ENCODE data around the gene WDR19. TPM values are rescaled to one million over a fixed set of nuclear protein-coding genes. Genes with fewer than 3 reads are reported as not detected.
A peak's percentile ranks its signal among the peaks of the same experiment; 100 is the strongest.

WDR19 gene
- total and polyA plus RNA-seq, 2 donors (not counting 3 experiments of a cell fraction or from before 2014, with no cell fraction given) = 27.1 to 28.2 TPM

- Histone ChIP-seq H4K20me1 (replicated peaks; ENCODE audit: control insufficient read depth, extremely low read depth, insufficient read depth, low read length) (no peaks in the 10 kb centered on the region), H3K4me2 (ENCODE audit: insufficient read depth, low read length) (no peak overlapping the region), H3K4me1 (ENCODE audit: control insufficient read depth, extremely low read depth, insufficient read depth, low read length) (peaks cover 22% of the 10 kb centered on the region), H3K9me3 (replicated peaks; ENCODE audit: control insufficient read depth, insufficient read depth, low read length) (no peaks in the 10 kb centered on the region), H3K9me1 (replicated peaks; ENCODE audit: control insufficient read depth, extremely low read depth, insufficient read depth, low read length) (no peaks in the 10 kb centered on the region), H2AFZ (ENCODE audit: low read depth, low read length) (no peak overlapping the region), H3K79me2 (ENCODE audit: control insufficient read depth, insufficient read depth, low read length) (no peaks in the 10 kb centered on the region), H3K9ac (replicated peaks; ENCODE audit: extremely low read depth, insufficient read depth, low read length) (no peak overlapping the region), H3K4me3 (replicated peaks in 1 of 3; ENCODE audit: insufficient read depth in 1 of 3, low read depth in 1 of 3, low read length in 3 of 3) (no peak overlapping the region), H3K36me3 (ENCODE audit: control insufficient read depth in 2 of 2, extremely low read depth in 1 of 2, insufficient read depth in 2 of 2, low read length in 2 of 2) (no peaks in the 10 kb centered on the region), H3K27ac (ENCODE audit: insufficient read depth, low read depth, low read length) (no peak overlapping the region), H3K27me3 (ENCODE audit: control insufficient read depth in 2 of 2, insufficient read depth in 2 of 2, low read length in 2 of 2) (no peaks in the 10 kb centered on the region)
- POLR2A ChIA-PET = no interaction called here
- BruUV-seq (replicated peaks) = no TSS peak
- dilution Hi-C loops (cut with MboI; ENCODE audit: extremely low pct_ligation_motif_present, low sequenced_read_pairs) = no loop called here
- intact Hi-C loops (cut with micrococcal nuclease) = loop anchor here (5.0 to 10.0 kb wide), 4 partner anchors 43 to 265 kb away; partner anchors contain the start of gene UGDH
- CTCF ChIA-PET = no interaction called here
- no peak for FAIRE-seq
- DNase-seq (ENCODE audit: low read depth, low spot score) = peak; percentile 68
- TF ChIP-seq POLR2AphosphoS5 (IDR thresholded peaks at IDR 0.05; ENCODE audit: insufficient read depth, low read depth, low read length) = no peak
Observed at GRCh38 chr4:39259571-39260330, 77.4 kb downstream of the WDR19 start.

- no peak for DNase-seq (ENCODE audit: low read depth, low spot score)
- Histone ChIP-seq H4K20me1 (replicated peaks; ENCODE audit: control insufficient read depth, extremely low read depth, insufficient read depth, low read length) (no peaks in the 10 kb centered on the region), H2AFZ (ENCODE audit: low read depth, low read length) (no peak overlapping the region), H3K9me3 (replicated peaks; ENCODE audit: control insufficient read depth, insufficient read depth, low read length) (no peaks in the 10 kb centered on the region), H3K27me3 (ENCODE audit: control insufficient read depth in 2 of 2, insufficient read depth in 2 of 2, low read length in 2 of 2) (no peaks in the 10 kb centered on the region), H3K4me2 (ENCODE audit: insufficient read depth, low read length) (no peak overlapping the region), H3K27ac (ENCODE audit: insufficient read depth, low read depth, low read length) (no peak overlapping the region), H3K9me1 (replicated peaks; ENCODE audit: control insufficient read depth, extremely low read depth, insufficient read depth, low read length) (no peaks in the 10 kb centered on the region), H3K4me1 (ENCODE audit: control insufficient read depth, extremely low read depth, insufficient read depth, low read length) (no peaks in the 10 kb centered on the region), H3K79me2 (ENCODE audit: control insufficient read depth, insufficient read depth, low read length) (no peaks in the 10 kb centered on the region), H3K4me3 (replicated peaks in 1 of 3; ENCODE audit: insufficient read depth in 1 of 3, low read depth in 1 of 3, low read length in 3 of 3) (no peak overlapping the region), H3K36me3 (ENCODE audit: control insufficient read depth in 2 of 2, extremely low read depth in 1 of 2, insufficient read depth in 2 of 2, low read length in 2 of 2) (peaks cover 0 to 1% of the 10 kb centered on the region in 2 experiments), H3K9ac (replicated peaks; ENCODE audit: extremely low read depth, insufficient read depth, low read length) (no peak overlapping the region)
- POLR2A ChIA-PET = no interaction called here
- dilution Hi-C loops (cut with MboI; ENCODE audit: extremely low pct_ligation_motif_present, low sequenced_read_pairs) = no loop called here
- intact Hi-C loops (cut with micrococcal nuclease) = no loop called here
- no peak for TF ChIP-seq GATA2 (IDR thresholded peaks at IDR 0.05; ENCODE audit: insufficient read depth, insufficient read length, low read depth, low read length)
- no peak for TF ChIP-seq EZH2 (IDR thresholded peaks at IDR 0.05; ENCODE audit: borderline replicate concordance, low read depth, low read length, severe bottlenecking)
- no peak for TF ChIP-seq JUN (IDR thresholded peaks at IDR 0.05; ENCODE audit: borderline replicate concordance, insufficient read depth, insufficient read length, low read depth)
- TF ChIP-seq FOS (IDR thresholded peaks at IDR 0.05; ENCODE audit: borderline replicate concordance, insufficient read depth, low read length) = no peak
- no peak for TF ChIP-seq CTCF (IDR thresholded peaks at IDR 0.05; ENCODE audit: extremely low read depth in 1 of 2, insufficient read depth in 1 of 2, low read depth in 1 of 2, low read length in 2 of 2)
- TF ChIP-seq POLR2A (IDR thresholded peaks at IDR 0.05; ENCODE audit: low read depth, low read length) = no peak
- no peak for TF ChIP-seq MYC (IDR thresholded peaks at IDR 0.05; ENCODE audit: low read depth, low read length)
- TF ChIP-seq MAX (IDR thresholded peaks at IDR 0.05; ENCODE audit: insufficient read depth, insufficient read length) = no peak
- no peak for TF ChIP-seq POLR2AphosphoS5 (IDR thresholded peaks at IDR 0.05; ENCODE audit: insufficient read depth, low read depth, low read length)
- CTCF ChIA-PET = no interaction called here
- BruUV-seq (replicated peaks) = no TSS peak
- no peak for FAIRE-seq
Observed at GRCh38 chr4:39263895-39264294, 81.6 kb downstream of the WDR19 start.

Data from endothelial cell of umbilical vein (primary cell).